Stimulated activated CD4-positive, alpha-beta T cell treated with anti-CD3 and anti-CD28 coated beads, TNF-alpha, amount 100 ng/mL, for 24 hours (primary cell): ENCODE measurements around the gene CCNE1.
A peak's percentile ranks its signal among the peaks of the same experiment; 100 is the strongest.
"Not testable (repeated sequence)": the region's sequence is repeated elsewhere in the genome, so short reads cannot be mapped to it uniquely, and the experiment has no call there.

Experiments
- DNase-seq, 3 experiments: peaks; one replicate each; pipeline ENCODE4 v3.0.0-alpha.2; 2020; ENCODE audit warnings: low read depth in 3 of 3

The CCNE1 gene

GRCh38 chr19:29787281-29787680, 24.5 kb upstream of the CCNE1 start:
- no peak for DNase-seq

- DNase-seq: no peak
Observed at GRCh38 chr19:29789007-29789406, 22.8 kb upstream of the CCNE1 start.

GRCh38 chr19:29793116-29793727, 18.6 kb upstream of the CCNE1 start:
- DNase-seq: no peak

- not testable (repeated sequence) for DNase-seq
Observed at GRCh38 chr19:29794490-29794889, 17.3 kb upstream of the CCNE1 start.

GRCh38 chr19:29795461-29796172, 16.2 kb upstream of the CCNE1 start:
- DNase-seq: no peak

GRCh38 chr19:29796173-29796573, 15.6 kb upstream of the CCNE1 start:
- no peak for DNase-seq

- no peak for DNase-seq
Observed at GRCh38 chr19:29798774-29799497, 12.9 kb upstream of the CCNE1 start.

GRCh38 chr19:29800100-29800825, 11.5 kb upstream of the CCNE1 start:
- DNase-seq: no peak

- DNase-seq: not testable (repeated sequence)
Observed at GRCh38 chr19:29803951-29804350, 7.8 kb upstream of the CCNE1 start.

GRCh38 chr19:29804493-29804892, 7.3 kb upstream of the CCNE1 start:
- peak in 1 of 3 experiments; percentile 32 for DNase-seq

GRCh38 chr19:29805031-29805965, 6.5 kb upstream of the CCNE1 start:
- DNase-seq: no peak

GRCh38 chr19:29806098-29806866, 5.5 kb upstream of the CCNE1 start:
- no peak for DNase-seq

GRCh38 chr19:29807178-29807577, 4.6 kb upstream of the CCNE1 start:
- no peak for DNase-seq

- no peak for DNase-seq
Observed at GRCh38 chr19:29807870-29808405, 3.9 kb upstream of the CCNE1 start.

GRCh38 chr19:29809795-29810503, 1.8 kb upstream of the CCNE1 start:
- DNase-seq: no peak

- DNase-seq: no peak
Observed at GRCh38 chr19:29810504-29810871, 1.3 kb upstream of the CCNE1 start.

GRCh38 chr19:29812080-29812880, 489 bp downstream of the CCNE1 start:
- no peak for DNase-seq

- DNase-seq: no peak
Observed at GRCh38 chr19:29812881-29813275, 1.1 kb downstream of the CCNE1 start.

- no peak for DNase-seq
Observed at GRCh38 chr19:29813642-29814041, 1.9 kb downstream of the CCNE1 start.
